Kidney glomerular epithelial cell (primary cell): ENCODE data around the gene SCAMP3.
"Not testable (repeated sequence)": the region's sequence is repeated elsewhere in the genome, so short reads cannot be mapped to it uniquely, and the experiment has no call there.

ENCODE experiments used
- DNase-seq: peaks from one replicate; lab custom pipeline; 2025; lab: John Stamatoyannopoulos, UW

Gene SCAMP3

DNA sequence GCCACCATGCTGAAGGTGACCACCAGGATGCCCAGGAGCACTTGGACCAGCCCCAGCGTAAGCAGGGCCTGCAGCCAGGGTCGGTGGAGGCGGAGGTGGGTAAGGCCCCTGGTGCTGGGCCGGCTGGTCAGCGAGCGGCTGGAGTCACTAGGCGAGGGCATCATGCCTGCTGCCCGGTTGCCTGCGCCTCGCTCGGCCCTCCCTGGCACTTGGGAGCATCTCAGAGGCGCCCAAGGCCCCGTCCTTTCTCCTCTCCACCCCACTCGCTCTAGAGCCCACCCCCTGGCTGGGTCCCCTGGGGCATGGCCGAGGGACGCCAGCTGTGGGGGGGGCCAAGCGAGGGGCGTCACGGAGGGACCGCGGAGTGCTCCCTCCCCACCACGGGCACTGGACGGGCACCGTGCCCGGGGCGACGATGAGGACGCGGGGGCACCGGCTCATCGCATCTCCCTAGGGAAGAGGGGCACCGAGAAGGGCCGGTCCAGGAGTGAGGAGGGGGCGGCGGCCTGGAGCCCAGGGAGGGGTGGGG is 7.4 kb downstream of the SCAMP3 start:
- no peak for DNase-seq

DNA sequence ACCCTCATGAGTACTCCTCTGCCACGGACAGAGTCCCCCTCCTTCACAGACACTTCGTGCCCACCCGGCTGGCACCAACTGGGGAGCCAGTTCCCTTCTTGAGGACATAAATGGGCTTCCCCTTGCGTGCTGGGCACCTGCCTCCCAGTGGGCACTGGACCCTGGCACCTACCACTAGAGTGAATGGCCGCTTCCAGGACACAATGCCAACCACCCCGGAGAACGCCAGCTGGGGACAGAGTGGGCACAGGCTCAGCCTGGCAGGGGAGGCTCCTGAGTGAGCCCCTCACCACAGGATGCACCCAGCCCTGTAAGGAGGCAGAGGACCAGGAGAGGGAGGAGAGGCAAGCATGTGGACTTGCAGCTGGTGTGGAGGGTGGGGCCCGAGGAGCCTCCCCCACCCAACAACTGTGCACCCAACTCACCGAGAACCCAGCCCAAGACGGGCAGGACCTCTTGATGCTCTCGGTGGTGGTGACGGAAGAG is 7.9 kb downstream of the SCAMP3 start:
- DNase-seq: no peak

DNA sequence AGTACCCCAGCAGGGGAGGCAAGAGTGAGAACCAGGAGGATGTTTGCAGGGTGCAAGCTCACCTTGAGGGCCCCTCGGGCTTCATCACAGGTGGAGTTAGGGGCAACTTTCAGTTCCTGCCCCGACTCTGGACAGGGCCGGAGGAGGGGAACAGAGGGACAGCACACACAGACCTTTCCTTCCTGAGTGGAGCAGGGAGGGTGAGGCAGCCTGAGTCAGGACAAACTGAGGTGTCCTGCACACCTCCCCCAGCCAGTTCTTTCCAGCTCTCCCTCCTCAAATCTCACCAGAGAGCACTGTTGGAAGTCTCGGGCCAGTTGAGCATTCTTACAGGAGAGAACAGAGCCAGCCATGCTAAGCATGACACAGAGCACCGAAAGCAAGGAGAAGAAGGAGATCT is 8.4 kb downstream of the SCAMP3 start:
- DNase-seq: no peak

DNA sequence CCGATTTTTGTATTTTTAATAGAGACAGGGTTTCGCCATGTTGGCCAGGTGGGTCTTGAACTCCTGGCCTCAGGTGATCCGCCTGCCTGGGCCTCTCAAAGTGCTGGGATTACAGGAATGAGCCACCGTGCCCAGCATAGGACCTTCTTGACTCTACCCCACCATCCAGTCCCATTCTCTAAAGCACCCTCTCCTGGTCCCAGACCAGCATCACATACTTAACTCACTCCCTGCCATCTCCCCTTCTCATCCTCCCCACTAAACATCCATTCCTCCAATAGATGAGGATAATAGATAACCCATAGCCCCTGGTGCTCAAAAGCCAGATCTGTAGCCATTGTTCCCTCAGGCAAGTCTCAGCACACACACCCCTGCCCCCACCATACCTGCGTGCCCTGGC is 9.0 kb downstream of the SCAMP3 start:
- no peak for DNase-seq

DNA sequence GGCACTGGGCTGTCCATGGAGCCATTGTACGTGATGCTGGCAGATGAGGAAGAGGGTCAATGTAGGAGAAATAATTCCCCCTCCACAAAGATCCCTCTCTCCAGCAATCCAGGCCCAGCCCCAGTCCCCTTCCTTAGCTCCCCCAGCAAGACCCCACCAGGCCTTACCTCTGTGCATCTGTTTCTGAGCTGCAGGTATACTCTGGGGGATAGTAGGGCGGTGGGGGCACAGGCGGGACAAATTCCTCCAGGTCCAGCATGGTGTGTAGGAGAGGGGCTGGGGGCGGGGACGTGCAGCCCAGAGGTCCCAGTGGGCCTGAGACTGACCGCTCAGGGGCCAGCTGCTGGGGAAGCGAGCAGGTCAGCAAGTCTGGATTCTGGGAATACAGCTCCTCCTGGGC is 10.6 kb downstream of the SCAMP3 start:
- DNase-seq: no peak

DNA sequence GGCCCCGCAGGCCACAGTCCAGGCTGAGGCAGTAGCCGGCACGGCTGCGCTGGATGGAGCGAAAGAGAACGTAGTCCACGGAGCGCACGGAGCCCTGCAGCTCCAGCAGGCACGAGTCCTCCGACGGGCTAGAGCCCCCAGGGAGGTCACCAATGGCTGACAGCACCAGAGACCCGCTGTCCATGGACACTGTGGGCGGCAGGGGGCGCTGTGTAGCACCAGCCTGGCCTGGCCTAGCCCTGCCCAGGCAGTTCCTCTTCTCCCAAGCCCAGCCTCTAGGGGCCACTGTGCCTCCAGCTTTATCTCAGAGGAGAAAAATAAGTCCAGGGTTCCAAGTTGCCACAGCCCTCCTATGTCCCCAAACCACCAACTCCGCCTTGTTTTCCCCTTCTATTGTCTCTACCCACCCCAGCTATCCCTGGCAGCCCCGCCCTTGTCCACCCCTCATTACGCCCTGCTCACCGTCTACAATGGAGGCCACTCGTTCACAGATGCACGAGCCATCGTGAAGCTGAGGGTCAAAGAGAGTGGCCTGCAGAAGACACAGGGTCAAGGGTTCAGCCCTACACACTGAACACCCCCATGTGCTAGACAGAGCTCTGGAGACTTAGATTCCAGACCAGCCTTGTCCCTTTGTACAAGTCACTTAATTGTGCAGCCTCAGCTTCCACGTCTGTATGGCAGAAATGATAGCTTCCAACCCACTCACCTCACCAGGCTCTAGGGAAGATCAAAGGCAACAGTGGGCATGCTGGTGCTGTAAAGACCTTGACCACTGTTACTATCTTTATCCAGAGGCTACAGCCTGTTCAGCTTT is 11.3 kb downstream of the SCAMP3 start:
- peak; percentile 64 for DNase-seq

DNA sequence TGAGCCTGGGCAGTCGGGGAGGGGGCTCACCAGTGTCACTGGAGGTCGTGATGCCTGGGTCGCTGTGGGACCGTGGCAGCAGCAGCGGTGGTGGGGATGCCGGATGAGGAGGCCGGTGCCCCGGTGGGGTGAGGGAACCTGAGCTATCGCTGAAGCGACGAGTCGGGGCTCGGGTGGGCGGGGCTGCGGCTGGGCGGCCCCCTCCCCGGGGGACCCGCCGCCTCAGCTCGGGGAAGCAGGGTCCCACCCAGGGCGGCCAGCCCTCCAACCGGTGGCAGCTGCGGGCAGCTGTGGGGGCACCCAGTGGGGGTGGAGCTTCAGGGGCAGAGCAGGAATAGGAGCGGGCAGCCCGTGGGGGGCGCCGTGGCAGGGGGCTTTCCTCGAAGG is 11.9 kb downstream of the SCAMP3 start:
- DNase-seq: no peak

DNA sequence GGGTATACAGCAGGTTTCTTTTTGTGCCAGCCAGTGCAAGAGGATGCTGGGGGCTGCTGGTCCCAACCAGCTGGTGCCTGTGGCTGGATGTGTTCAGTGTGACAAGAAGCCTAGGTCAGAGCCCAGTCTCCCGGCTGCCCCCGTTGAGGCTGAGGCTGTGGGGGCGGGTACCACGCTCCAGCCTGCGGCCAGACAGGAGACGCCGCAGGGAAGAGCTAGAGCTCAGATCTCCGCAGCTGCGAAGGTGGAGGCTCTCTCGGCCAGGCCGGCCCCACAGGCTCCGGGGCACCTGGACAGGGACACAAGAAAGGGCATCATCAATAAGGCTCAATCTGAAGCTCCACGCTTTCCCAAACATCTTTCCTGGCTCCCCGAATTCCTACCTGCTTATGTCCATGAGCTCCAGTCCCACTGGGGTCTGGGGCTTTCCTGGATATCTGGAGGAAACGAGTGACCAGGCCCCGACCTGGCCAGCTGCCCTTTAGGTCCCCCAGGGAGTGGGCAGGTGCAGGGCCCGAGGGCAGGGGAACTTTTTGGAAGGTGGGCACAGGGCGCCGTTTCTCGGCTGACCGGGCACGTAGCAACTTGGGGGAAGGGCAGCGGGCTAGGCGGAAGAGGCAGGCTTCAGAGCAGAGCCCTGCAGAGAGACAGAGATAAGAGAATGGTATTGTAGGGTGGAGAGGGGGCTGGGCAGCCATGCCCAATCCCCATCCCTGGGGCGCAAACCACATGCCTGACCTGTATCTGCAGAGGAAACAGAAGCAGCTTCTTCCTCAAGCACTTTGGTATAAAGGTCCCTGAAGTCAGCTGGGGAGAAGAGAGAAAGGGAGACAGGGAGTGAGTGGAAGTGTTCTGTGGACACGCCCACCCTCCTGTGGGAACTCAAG is 14.2 kb downstream of the SCAMP3 start:
- no peak for DNase-seq

DNA sequence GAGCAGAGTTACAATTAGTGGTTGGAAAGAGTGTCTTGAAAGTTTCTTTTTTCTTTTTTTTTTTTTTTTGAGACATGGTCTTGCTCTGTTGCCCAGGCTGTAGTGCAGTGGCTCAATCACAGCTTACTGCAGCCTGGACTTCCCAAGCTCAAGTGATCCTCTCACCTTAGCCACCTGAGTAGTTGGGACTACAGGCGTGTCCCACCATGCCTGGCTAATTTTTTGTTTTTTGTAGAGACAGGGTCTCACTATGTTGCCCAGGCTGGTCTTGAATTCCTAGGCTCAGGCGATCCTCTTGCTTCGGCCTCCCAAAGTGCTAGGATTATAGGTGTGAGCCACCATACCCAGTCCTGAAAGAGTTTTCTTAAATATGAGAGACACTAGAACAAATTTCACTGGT is 15.4 kb downstream of the SCAMP3 start:
- not testable (repeated sequence) for DNase-seq

DNA sequence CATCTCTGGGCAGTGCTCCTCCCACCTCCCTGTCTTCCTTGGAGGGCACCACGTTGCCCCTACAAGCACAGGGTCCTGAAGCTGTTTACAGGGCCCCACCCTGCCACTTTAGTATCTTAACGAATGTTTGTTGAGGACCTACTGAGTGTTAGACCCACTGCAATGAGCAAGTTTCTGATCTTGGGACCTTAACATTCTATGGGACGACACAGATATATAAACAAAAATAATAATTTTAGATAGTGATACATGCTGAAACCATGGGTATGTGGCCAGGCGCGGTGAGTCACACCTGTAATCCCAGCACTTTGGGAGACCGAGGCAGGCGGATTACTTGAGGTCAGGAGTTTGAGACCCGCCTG is 17.0 kb downstream of the SCAMP3 start:
- no peak for DNase-seq

DNA sequence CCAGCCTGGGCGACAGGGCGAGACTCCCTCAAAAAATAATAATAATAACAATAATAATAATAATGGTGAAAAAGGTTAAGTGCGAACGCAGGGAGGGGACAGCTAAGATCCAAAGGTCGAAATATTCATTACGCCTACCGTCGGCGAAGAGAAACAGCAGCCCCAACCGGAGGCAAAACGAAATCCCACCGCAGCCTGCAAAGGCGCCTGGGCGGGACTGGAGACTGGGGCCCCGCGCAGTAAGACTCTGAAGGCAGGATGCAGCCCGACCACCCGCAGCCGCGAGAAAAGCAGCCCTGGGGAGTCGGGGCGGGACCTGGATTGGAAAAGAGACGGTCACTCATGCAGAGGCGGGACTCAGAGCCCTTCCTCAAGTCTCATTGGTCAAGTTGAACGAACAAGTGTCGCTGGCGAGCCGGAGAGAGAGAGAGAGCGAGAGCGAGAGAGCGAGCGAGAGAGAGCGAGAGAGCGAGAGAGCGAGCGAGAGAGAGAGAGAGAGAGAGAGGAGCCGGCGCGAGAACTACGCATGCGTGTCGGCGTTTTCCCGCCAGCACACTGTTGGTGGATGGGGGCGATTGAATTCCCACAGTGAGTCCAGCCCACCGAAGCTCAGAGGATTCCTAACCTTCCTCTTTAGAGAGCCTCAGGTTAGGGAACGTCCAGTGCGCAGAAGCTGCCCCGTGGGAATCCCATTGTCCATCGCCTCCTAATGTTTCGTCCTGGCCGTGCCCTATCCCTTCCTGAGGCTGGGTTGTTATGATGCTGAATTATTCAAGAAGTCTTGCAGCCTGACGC is 17.6 kb downstream of the SCAMP3 start:
- DNase-seq: peak; percentile 97

DNA sequence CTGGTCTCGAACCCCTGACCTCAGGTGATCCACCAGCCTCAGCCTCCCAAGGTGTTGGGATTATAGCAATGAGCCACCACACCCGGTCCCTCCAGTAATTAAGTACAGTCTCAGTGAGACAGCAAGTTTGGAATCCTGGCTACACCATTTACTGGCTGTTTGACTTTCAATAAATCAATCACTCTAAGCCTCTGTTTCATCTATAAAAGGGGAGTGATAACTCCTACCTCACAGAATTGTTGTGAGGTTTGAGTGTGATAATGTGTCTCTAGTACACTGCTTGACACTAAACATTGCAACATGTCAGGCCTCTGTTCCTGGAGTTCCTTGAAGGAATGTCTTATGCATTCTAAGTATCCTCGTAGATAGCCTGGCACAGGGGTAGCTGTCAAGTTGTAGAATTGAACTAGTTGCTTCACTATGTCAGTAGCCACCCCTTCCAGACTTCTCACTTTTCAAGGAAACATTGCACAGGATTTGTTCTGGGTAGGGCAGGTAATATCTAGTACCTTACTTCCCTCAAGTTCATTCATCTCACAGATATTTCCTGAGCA is 19.3 kb downstream of the SCAMP3 start:
- DNase-seq: no peak

DNA sequence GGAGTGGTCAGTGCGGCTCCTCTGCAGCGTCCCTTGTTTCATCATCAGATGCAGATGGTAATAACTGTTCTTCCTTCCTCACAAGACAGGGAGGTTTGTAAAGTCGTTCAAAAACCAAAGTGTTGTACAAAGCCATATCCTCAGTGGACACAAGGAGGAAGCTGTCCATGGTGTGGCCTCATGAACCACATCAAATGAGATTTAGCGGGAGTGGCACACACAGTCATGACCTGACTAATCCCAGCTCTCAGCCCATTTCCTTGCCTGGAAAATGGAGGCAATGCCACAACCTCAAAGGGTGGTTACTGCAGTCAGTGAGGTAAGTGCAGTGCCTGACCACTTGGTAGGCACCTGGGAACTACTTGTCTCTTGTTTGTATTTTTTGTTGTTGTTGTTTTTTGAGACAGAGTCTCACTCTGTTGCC is 20.3 kb downstream of the SCAMP3 start:
- DNase-seq: no peak

DNA sequence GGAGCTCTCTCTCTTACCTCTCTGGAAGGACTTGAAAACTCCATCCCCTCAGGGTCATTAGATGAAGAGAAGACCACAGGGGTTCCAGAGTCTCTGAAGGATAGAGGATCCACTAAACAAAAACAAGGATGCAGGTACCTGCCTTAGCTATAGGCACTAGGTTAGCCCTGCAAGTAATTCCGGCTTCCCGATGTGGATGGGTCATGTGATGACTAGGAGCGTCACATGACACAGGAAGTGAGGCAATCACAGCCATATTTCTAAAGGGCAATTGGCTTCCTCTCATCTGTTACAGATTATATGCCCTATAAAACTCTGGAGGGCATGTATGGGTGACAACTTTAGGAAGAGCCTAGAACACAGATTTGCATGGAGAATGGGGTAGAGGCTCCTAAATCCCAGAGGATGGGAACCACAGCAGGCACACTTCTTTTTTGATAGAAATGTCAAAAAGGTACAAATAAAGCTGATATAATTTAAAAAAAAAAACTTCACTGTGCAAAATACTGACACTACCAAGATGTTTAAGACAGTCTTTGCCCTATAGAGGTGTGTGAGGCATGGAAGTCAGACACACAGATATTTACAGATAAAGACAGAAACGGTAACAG is 21.0 kb downstream of the SCAMP3 start:
- DNase-seq: peak; percentile 77

DNA sequence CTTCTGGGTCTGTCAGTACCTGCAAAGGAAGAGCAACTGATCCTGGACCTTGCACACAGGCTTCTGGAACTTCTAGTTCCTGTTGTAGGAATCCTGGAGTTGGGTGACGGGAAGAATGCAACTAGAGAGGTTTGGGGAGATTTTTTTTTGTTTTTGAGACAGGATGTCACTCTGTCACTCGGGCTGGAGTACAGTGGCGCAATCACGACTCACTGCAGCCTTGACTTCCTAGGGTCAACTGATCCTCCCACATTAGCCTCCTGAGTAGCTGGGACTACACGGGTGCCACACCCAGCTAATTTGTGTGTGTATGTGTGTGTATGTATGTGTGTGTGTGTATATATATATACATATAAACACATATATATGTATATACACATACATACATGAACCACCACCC is 25.7 kb downstream of the SCAMP3 start:
- no peak for DNase-seq

DNA sequence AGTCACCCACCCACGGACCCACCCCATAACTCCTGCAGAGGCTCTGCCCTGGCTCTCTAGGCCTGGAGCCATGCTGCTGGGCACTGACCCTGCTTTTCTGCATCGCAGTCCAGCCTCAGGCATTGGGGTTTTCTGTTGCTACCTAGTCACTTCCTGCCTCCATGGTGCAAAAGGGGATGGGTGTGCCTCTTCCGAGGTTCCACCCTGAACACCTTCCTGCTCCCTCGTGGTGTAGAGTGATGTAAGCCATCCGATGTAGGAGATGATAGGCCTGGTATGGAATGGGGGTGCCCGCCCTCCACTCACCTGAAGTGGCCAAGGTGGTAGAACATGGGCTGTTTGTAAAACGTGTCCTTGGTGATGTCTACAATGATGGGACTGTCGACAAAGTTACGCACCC is 26.8 kb downstream of the SCAMP3 start:
- not testable (repeated sequence) for DNase-seq

DNA sequence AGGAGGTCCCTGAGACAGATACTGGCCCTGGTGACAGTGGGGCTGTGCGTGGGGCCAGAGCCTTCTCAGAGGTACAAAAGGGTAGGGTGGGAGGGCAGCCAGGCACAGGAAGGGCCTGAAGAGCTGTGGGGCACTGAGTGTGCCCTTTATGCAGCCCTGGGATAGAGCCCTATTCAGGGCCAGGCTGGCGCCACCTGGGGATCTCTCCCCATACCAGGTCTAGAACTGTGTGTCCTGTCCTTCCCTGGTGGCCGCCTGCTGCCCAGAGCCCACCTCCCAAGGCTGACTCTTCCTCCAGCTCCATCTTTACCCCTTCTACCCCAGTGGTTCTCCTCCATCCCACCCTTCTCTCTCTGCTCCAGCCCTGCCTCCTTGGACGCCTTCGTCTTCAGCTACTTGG is 28.7 kb downstream of the SCAMP3 start:
- DNase-seq: not testable (repeated sequence)

DNA sequence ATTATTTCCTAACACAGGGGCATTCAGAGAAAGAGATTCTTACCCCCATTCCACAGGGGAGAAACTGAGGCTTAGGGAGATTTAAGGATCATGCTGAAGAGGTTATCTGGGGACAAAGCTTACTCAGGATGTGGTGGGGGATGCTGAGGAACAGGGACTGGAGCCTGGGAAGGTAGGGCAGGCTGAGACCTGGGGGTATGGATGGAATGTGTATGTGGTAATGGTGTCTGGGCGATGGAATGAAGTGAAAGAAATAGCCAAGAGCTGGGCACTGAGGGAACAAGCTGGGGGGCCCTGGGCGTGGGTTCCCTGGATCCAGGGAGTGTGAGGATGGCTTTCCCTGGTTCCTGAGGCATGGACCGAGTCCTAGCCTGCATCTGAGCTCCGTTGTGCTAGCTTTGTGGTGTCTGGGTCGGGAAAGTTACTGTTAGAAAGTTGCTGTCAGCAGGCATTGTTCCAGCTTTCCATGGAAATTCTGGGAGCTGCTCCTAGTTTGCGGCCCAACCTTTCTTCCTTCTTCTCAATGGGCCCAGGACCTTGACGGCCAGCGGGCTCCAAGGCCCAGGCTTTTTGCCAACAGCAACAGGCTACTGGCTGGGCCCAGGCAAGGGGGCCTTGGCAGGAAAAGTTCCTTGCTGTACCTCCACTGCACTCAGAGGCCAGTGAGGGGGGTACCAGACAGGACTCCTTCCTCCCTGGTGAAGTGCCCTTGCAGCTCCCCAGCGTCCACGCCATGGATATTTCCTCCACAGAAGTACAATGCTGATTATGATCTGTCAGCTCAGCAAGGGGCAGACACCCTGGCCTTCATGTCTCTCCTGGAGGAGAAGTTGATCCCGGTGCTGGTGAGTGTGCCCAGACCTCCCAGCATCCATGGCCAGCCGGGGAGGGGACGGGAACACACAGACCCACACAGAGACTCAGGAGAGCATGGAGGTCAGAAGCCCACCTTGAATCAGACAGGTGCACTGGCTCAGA is 29.9 kb downstream of the SCAMP3 start:
- not testable (repeated sequence) for DNase-seq

DNA sequence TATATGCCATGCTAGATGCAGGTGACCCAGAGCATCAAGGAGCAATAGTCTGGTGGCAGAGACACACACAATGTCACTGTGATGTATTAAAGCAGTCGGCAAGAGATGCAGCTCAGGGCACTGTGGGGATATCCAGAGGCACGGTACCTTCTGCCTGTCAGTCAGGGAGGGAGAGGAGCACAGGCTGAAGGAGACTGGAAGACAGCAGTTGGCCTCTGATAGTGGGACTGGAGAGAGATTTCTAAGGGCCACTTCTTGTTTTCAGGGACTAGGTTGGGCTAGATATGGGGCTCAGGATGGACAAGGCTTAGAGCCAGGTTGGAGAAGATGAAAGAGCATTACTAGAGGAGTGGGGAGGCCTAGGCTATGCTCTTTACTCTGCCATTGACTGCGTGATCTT is 30.9 kb downstream of the SCAMP3 start:
- not testable (repeated sequence) for DNase-seq

DNA sequence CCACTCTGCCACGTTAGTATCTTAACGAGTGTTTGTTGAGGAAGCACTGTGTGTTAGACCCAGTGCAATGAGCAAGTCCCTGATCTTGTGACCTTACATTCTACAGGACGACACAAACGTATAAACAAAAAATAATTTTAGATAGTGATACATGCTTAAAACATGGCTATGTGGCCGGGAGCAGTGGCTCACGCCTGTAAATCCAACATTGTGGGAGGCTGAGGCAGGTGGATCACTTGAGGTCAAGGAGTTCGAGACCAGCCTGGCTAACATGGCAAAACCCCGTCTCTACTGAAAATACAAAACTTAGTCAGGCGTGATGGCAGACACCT is 34.1 kb downstream of the SCAMP3 start:
- no peak for DNase-seq
